ENCODE measurements around the gene AAK1.
"Not testable (repeated sequence)": the region's sequence is repeated elsewhere in the genome, so short reads cannot be mapped to it uniquely, and the experiment has no call there.

Gene AAK1

GRCh38 chr2:69659349-69659748, 15.8 kb upstream of the AAK1 start:
- DNase-seq: no peak

GRCh38 chr2:69652206-69652605, 8.7 kb upstream of the AAK1 start:
- DNase-seq: no peak

- DNase-seq: not testable (repeated sequence)
Measured at GRCh38 chr2:69647196-69647595, 3.7 kb upstream of the AAK1 start.

GRCh38 chr2:69646714-69647113, 3.2 kb upstream of the AAK1 start:
- no peak for DNase-seq

- DNase-seq: peak; percentile 47
Measured at GRCh38 chr2:69645921-69646320, 2.4 kb upstream of the AAK1 start.

GRCh38 chr2:69645031-69645431, 1.5 kb upstream of the AAK1 start:
- peak; percentile 68 for DNase-seq

- no peak for DNase-seq
Measured at GRCh38 chr2:69644506-69644979, 1.0 kb upstream of the AAK1 start.

GRCh38 chr2:69642709-69643601, 584 bp downstream of the AAK1 start:
- peak; percentile 41 for DNase-seq

- DNase-seq: peak; percentile 23
Measured at GRCh38 chr2:69641887-69642708, 1.4 kb downstream of the AAK1 start.

- DNase-seq: no peak
Measured at GRCh38 chr2:69641471-69641870, 2.1 kb downstream of the AAK1 start.

- no peak for DNase-seq
Measured at GRCh38 chr2:69639266-69639665, 4.3 kb downstream of the AAK1 start.

- DNase-seq: no peak
Measured at GRCh38 chr2:69638630-69639029, 4.9 kb downstream of the AAK1 start.

GRCh38 chr2:69637923-69638322, 5.6 kb downstream of the AAK1 start:
- no peak for DNase-seq

GRCh38 chr2:69636395-69636794, 7.1 kb downstream of the AAK1 start:
- no peak for DNase-seq

- DNase-seq: no peak
Measured at GRCh38 chr2:69635432-69635831, 8.1 kb downstream of the AAK1 start.

- DNase-seq: no peak
Measured at GRCh38 chr2:69634196-69634821, 9.2 kb downstream of the AAK1 start.

GRCh38 chr2:69631402-69631801, 12.1 kb downstream of the AAK1 start:
- DNase-seq: no peak

GRCh38 chr2:69629921-69630608, 13.5 kb downstream of the AAK1 start:
- no peak for DNase-seq

GRCh38 chr2:69628325-69629021, 15.1 kb downstream of the AAK1 start:
- no peak for DNase-seq

GRCh38 chr2:69625078-69625795, 18.3 kb downstream of the AAK1 start:
- no peak for DNase-seq

- no peak for DNase-seq
Measured at GRCh38 chr2:69624611-69625010, 18.9 kb downstream of the AAK1 start.

Measured in CD4-positive, alpha-beta T cell treated with Interleukin-10 for 1 hour (primary cell).